H1 (cell line): ENCODE data around the gene SLC45A1. TPM values are rescaled to one million over a fixed set of nuclear protein-coding genes. Genes with fewer than 3 reads are reported as not detected.

Experiments used
- CTCF ChIA-PET: fragments of 300-600 bp; sonication (Branson Sonifier 250); formaldehyde crosslinking; loops from one replicate; lab custom pipeline; 2021; ENCODE audit not compliant: partially characterized antibody; lab: Charles Lee
- POLR2A ChIA-PET: fragments of 300-600 bp; sonication (Branson Sonifier 250); formaldehyde crosslinking; loops from one replicate; lab custom pipeline; 2021; ENCODE audit warnings: inconsistent platforms; ENCODE audit not compliant: partially characterized antibody; lab: Charles Lee
- DNase-seq, 2 experiments: peaks; one replicate each; pipeline versions ENCODE4 v3.0.0 to v3.0.0-alpha.2; 2010 to 2022; ENCODE audit warnings: low spot score in 2 of 2, low read depth in 1 of 2, mixed read lengths in 1 of 2
- FAIRE-seq: peaks from 2 replicates; lab custom pipeline; 2011; peaks lifted over from hg19 to GRCh38; lab: Jason Lieb, UNC
- H2AFZ ChIP-seq: 2 replicates; pipeline ENCODE4 v1.8.1; 2012; ENCODE audit warnings: low read length, inconsistent platforms
- H2AK5ac ChIP-seq: 2 replicates; pipeline ENCODE4 v1.6.1; 2013; ENCODE audit warnings: low read depth, low read length
- H2BK120ac ChIP-seq: replicated peaks from 2 replicates; pipeline ENCODE3; 2013; ENCODE audit warnings: low read depth, low read length, inconsistent platforms
- H2BK12ac ChIP-seq: 2 replicates; pipeline ENCODE4 v1.6.1; 2013; ENCODE audit warnings: low read depth, low read length
- H2BK15ac ChIP-seq: 2 replicates; pipeline ENCODE4 v1.6.1; 2013; ENCODE audit warnings: low read length
- H2BK20ac ChIP-seq: 2 replicates; pipeline ENCODE4 v1.6.1; 2013; ENCODE audit warnings: low read length
- H2BK5ac ChIP-seq: 2 replicates; pipeline ENCODE4 v1.6.1; 2013; ENCODE audit warnings: low read depth, low read length
- H3K14ac ChIP-seq: 2 replicates; pipeline ENCODE4 v1.6.1; 2013; ENCODE audit warnings: inconsistent platforms; ENCODE audit not compliant: insufficient read length
- H3K18ac ChIP-seq: 2 replicates; pipeline ENCODE4 v1.6.1; 2013; ENCODE audit warnings: low read length; ENCODE audit errors: extremely low read depth
- H3K23ac ChIP-seq: 2 replicates; pipeline ENCODE4 v1.6.1; 2013; ENCODE audit warnings: inconsistent platforms; ENCODE audit not compliant: insufficient read length
- H3K23me2 ChIP-seq: 2 replicates; pipeline ENCODE4 v1.6.1; 2013; ENCODE audit warnings: low read depth, low read length
- H3K27ac ChIP-seq: 2 replicates; pipeline ENCODE4 v1.6.1; 2011; ENCODE audit warnings: low read depth, low read length, inconsistent platforms
- H3K27me3 ChIP-seq, 4 experiments: replicated peaks in 1 of 4; 1 replicate in 1 of 4; 2 replicates in 3 of 4; pipeline versions ENCODE4 v1.6.1 to v1.8.1; 2011 to 2013; ENCODE audit warnings: low read length in 3 of 4, mild to moderate bottlenecking in 3 of 4, inconsistent platforms in 2 of 4, mixed read lengths in 2 of 4, moderate library complexity in 1 of 4; ENCODE audit not compliant: control insufficient read depth in 3 of 4, insufficient read depth in 3 of 4; ENCODE audit errors: extremely low read depth in 1 of 4
- H3K36me3 ChIP-seq, 4 experiments: 2 replicates each; pipeline versions ENCODE4 v1.6.1 to v1.8.1; 2011 to 2013; ENCODE audit warnings: mild to moderate bottlenecking in 4 of 4, low read length in 3 of 4, moderate library complexity in 2 of 4, control low read depth in 1 of 4, inconsistent platforms in 1 of 4; ENCODE audit not compliant: insufficient read depth in 4 of 4, control insufficient read depth in 2 of 4
- H3K4ac ChIP-seq: replicated peaks from 2 replicates; pipeline ENCODE3; 2013; ENCODE audit warnings: low read length, low read depth, mixed read lengths, inconsistent platforms; ENCODE audit not compliant: insufficient read length
- H3K4me1 ChIP-seq, 4 experiments: replicated peaks in 1 of 4; 1 replicate in 1 of 4; 2 replicates in 3 of 4; pipeline versions ENCODE4 v1.6.1 to v1.8.1; 2011 to 2013; ENCODE audit warnings: low read length in 3 of 4, inconsistent platforms in 2 of 4, mixed read lengths in 1 of 4; ENCODE audit not compliant: insufficient read depth in 4 of 4, control insufficient read depth in 3 of 4
- H3K4me2 ChIP-seq, 2 experiments: 2 replicates each; pipeline versions ENCODE4 v1.6.1 to v1.8.1; 2011 to 2013; ENCODE audit warnings: low read depth in 2 of 2, low read length in 2 of 2, control low read depth in 1 of 2, inconsistent platforms in 1 of 2, mild to moderate bottlenecking in 1 of 2; ENCODE audit not compliant: insufficient read depth in 1 of 2
- H3K4me3 ChIP-seq, 4 experiments: fragments of 200-600, 300-600 bp in 1 of 4; sonication (generic), shearing (Covaris generic), sonication (Bioruptor Twin) in 1 of 4; 2 replicates each; pipeline versions ENCODE4 v1.5.1 to v1.8.1; 2011 to 2016; ENCODE audit warnings: low read length in 4 of 4, low read depth in 3 of 4, control low read depth in 2 of 4, inconsistent platforms in 2 of 4, mild to moderate bottlenecking in 2 of 4, mixed read lengths in 1 of 4, moderate library complexity in 1 of 4; ENCODE audit not compliant: insufficient read depth in 2 of 4; ENCODE audit errors: extremely low read depth in 1 of 4
- H3K56ac ChIP-seq: replicated peaks from 2 replicates; pipeline ENCODE3; 2013; ENCODE audit warnings: low read depth, mild to moderate bottlenecking, mixed read lengths, low read length, inconsistent platforms; ENCODE audit not compliant: insufficient read length
- H3K79me1 ChIP-seq: 2 replicates; pipeline ENCODE4 v1.6.1; 2013; ENCODE audit warnings: low read depth, low read length, control low read depth
- H3K79me2 ChIP-seq, 2 experiments: 2 replicates each; pipeline versions ENCODE4 v1.6.1 to v1.8.1; 2012 to 2013; ENCODE audit warnings: low read length in 2 of 2, mild to moderate bottlenecking in 2 of 2, inconsistent platforms in 1 of 2; ENCODE audit not compliant: insufficient read depth in 2 of 2, control insufficient read depth in 1 of 2
- H3K9ac ChIP-seq, 4 experiments: replicated peaks in 1 of 4; 1 replicate in 1 of 4; 2 replicates in 3 of 4; pipeline versions ENCODE4 v1.6.1 to v1.8.1; 2011 to 2013; ENCODE audit warnings: low read depth in 3 of 4, low read length in 3 of 4, control low read depth in 2 of 4, mild to moderate bottlenecking in 2 of 4, moderate library complexity in 2 of 4, inconsistent platforms in 1 of 4; ENCODE audit errors: extremely low read depth in 1 of 4
- H3K9me3 ChIP-seq, 2 experiments: 2 replicates each; pipeline versions ENCODE4 v1.6.1 to v1.8.1; 2012 to 2013; ENCODE audit warnings: mild to moderate bottlenecking in 2 of 2, moderate library complexity in 2 of 2, control low read depth in 1 of 2, inconsistent platforms in 1 of 2, low read depth in 1 of 2, low read length in 1 of 2, mixed read lengths in 1 of 2; ENCODE audit not compliant: insufficient read depth in 2 of 2
- H4K20me1 ChIP-seq, 2 experiments: replicated peaks in 1 of 2; 2 replicates each; pipeline versions ENCODE3 to v1.8.1; 2011 to 2013; ENCODE audit warnings: inconsistent platforms in 2 of 2, low read length in 2 of 2, mild to moderate bottlenecking in 1 of 2; ENCODE audit not compliant: insufficient read depth in 2 of 2, control insufficient read depth in 1 of 2
- H4K5ac ChIP-seq: 2 replicates; pipeline ENCODE4 v1.6.1; 2013; ENCODE audit warnings: low read length, low read depth, mixed read lengths, inconsistent platforms; ENCODE audit not compliant: insufficient read length
- H4K8ac ChIP-seq: 2 replicates; pipeline ENCODE4 v1.8.0; 2013; ENCODE audit warnings: mild to moderate bottlenecking, moderate library complexity, low read length, inconsistent platforms; ENCODE audit not compliant: insufficient read depth; ENCODE audit errors: extremely low read depth
- H4K91ac ChIP-seq: replicated peaks from 2 replicates; pipeline ENCODE3; 2013; ENCODE audit warnings: low read length, mixed read lengths, inconsistent platforms; ENCODE audit not compliant: insufficient read length
- NANOG ChIP-seq: IDR thresholded peaks from 2 replicates; pipeline ENCODE4 v1.6.1; 2011; ENCODE audit warnings: low read length, low read depth, mild to moderate bottlenecking, inconsistent platforms; ENCODE audit not compliant: insufficient read depth, poor library complexity, severe bottlenecking
- NRF1 ChIP-seq: IDR thresholded peaks from 2 replicates; pipeline ENCODE4 v1.6.1; 2011; ENCODE audit warnings: mild to moderate bottlenecking, low read depth, low read length, improper control_type of control experiment
- POLR2A ChIP-seq, 2 experiments: IDR thresholded peaks; 1 replicate in 1 of 2; 2 replicates in 1 of 2; pipeline ENCODE4 v1.6.1; 2011; ENCODE audit warnings: low read depth in 2 of 2, low read length in 2 of 2, mild to moderate bottlenecking in 2 of 2; ENCODE audit errors: control extremely low read depth in 1 of 2
- POU5F1 ChIP-seq: IDR thresholded peaks from 2 replicates; pipeline ENCODE4 v1.6.1; 2011; ENCODE audit warnings: low read depth, mild to moderate bottlenecking, low read length, moderate library complexity
- RBBP5 ChIP-seq: IDR thresholded peaks from 2 replicates; pipeline ENCODE4 v1.7.1; 2012; ENCODE audit warnings: low read depth, mild to moderate bottlenecking, inconsistent platforms, low read length, moderate library complexity, borderline replicate concordance
- SAP30 ChIP-seq: fragments of 300-600 bp; sonication (generic); IDR thresholded peaks from 2 replicates; pipeline ENCODE4 v1.7.1; 2012; ENCODE audit warnings: low read length, moderate library complexity, mild to moderate bottlenecking, inconsistent platforms; ENCODE audit not compliant: insufficient read depth, insufficient replicate concordance
- SP4 ChIP-seq: IDR thresholded peaks from 2 replicates; pipeline ENCODE4 v1.6.1; 2012; ENCODE audit warnings: low read length, inconsistent platforms
- TAF1 ChIP-seq: IDR thresholded peaks from 2 replicates; pipeline ENCODE4 v1.6.1; 2011; ENCODE audit warnings: mild to moderate bottlenecking, low read depth, low read length
- TBP ChIP-seq: IDR thresholded peaks from 2 replicates; pipeline ENCODE4 v1.6.1; 2011; ENCODE audit warnings: low read depth, low read length, improper control_type of control experiment
- YY1 ChIP-seq: IDR thresholded peaks from 2 replicates; pipeline ENCODE4 v1.6.1; 2011; ENCODE audit warnings: low read depth, mild to moderate bottlenecking, low read length
- WGBS, 2 experiments: shearing (Covaris generic) in 1 of 2; methylation state at CpG; one replicate each; pipeline versions ENCODE4 v1.1.6 to v1.1.7; 2013 to 2015; ENCODE audit warnings: low lambda C conversion rate in 2 of 2, mixed read lengths in 2 of 2, inconsistent platforms in 1 of 2, low coverage in 1 of 2, missing lambda C conversion rate in 1 of 2; ENCODE audit not compliant: insufficient replicate concordance in 2 of 2, insufficient coverage in 1 of 2, insufficient read length in 1 of 2; ENCODE audit errors: extremely low coverage in 1 of 2, missing lambda C conversion rate in 1 of 2; 5-methylcytosine and 5-hydroxymethylcytosine counted together
- polyA plus RNA-seq, 7 experiments: library from polyadenylated mRNA; depleted of rRNA in 3 of 7; stranded (reverse) in 5 of 7; unstranded in 2 of 7; fragments of >200 nt in 5 of 7; fragments of 200-250 nt in 2 of 7; gene quantifications; 1 replicate in 5 of 7; 2 replicates in 1 of 7; 4 replicates in 1 of 7; pipeline versions ENCODE4 v1.2.1 to v1.2.3, GENCODE V29; 2011 to 2013; ENCODE audit warnings: missing spikeins in 2 of 7, mixed read lengths in 2 of 7
- total RNA-seq: library from RNA; stranded (reverse); fragmentation: NEBNext Ultra II Directional; extraction: Animal tissue kit (Norgen Biotek cat#: 25700); gene quantifications from 2 replicates; pipeline ENCODE4 v1.2.1, GENCODE V29; 2021
- TF ChIP-seq, protein P1 (sequence below): IDR thresholded peaks from 2 replicates; pipeline ENCODE4 v1.6.1; 2011; ENCODE audit warnings: low read length, improper control_type of control experiment

SLC45A1 gene
- total and polyA plus RNA-seq, 2 of the 8 experiments (the other 6 are each of a cell fraction or from before 2014, with no cell fraction given), result 1.0 to 1.7 TPM

- Histone ChIP-seq H3K9me3 (no peaks in the 10 kb centered on the region), H3K14ac (no peak overlapping the region), H3K9ac (no peak overlapping the region), H2BK120ac (no peak overlapping the region), H3K4me1 (peaks cover 0 to 11% (median 3%) of the 10 kb centered on the region in 4 experiments; a peak in 5 of 7 replicates), H3K4me3 (no peak overlapping the region), H3K36me3 (peaks cover under 1 to 22% (median 10%) of the 10 kb centered on the region in 4 experiments; a peak in 6 of 8 replicates), H2AK5ac (peak overlapping the region; percentile 83; the same call in 1 of the 2 replicates), H3K18ac (peak overlapping the region; percentile 62; the same call in 1 of the 2 replicates), H3K23ac (no peak overlapping the region), H3K23me2 (no peaks in the 10 kb centered on the region), H3K79me2 (no peaks in the 10 kb centered on the region), H2BK5ac (peak overlapping the region; percentile 18; the same call in 1 of the 2 replicates), H4K91ac (no peak overlapping the region), H4K5ac (peak overlapping the region; percentile 25), H2BK12ac (peak overlapping the region; percentile 56; the same call in 1 of the 2 replicates), H3K27me3 (no peaks in the 10 kb centered on the region), H2BK15ac (no peak overlapping the region), H3K27ac (no peak overlapping the region), H2AFZ (no peak overlapping the region), H2BK20ac (no peak overlapping the region), H3K4me2 (no peak overlapping the region), H4K20me1 (peaks cover 2 to 3% of the 10 kb centered on the region in 2 experiments), H3K4ac (no peak overlapping the region), H3K79me1 (no peaks in the 10 kb centered on the region), H3K56ac (no peak overlapping the region), H4K8ac (peak overlapping the region; percentile 53; the same call in 1 of the 2 replicates)
- FAIRE-seq, result no peak
- WGBS, 2 experiments, result 86% methylated on average over 24 of the region's 24 CpGs; no CpG with 5 or more reads in 1 of the 2 experiments
- POLR2A ChIA-PET, result interaction anchor here (0.5 to 2.2 kb wide), 8 partner anchors 8 to 416 kb away, joined by 3 to 7 read pairs (median 3); no protein-coding TSS in a partner anchor
- CTCF ChIA-PET, result interaction anchor here (0.6 to 7.6 kb wide), 36 partner anchors 8 to 671 kb away, joined by 3 to 73 read pairs (median 4); partner anchors contain the start of gene SLC45A1
- DNase-seq, result peak in 1 of 2 experiments; percentile 48
- TF ChIP-seq POLR2A (IDR thresholded peaks at IDR 0.05; ENCODE audit: control extremely low read depth in 1 of 2, low read depth in 2 of 2, low read length in 2 of 2), result peak; percentile 6 to 57; a peak in 1 of 3 replicates
- no peak for TF ChIP-seq TAF1
- no peak for TF ChIP-seq SP4
- no peak for TF ChIP-seq SAP30
- TF ChIP-seq NRF1, result no peak
- TF ChIP-seq, protein P1, sequence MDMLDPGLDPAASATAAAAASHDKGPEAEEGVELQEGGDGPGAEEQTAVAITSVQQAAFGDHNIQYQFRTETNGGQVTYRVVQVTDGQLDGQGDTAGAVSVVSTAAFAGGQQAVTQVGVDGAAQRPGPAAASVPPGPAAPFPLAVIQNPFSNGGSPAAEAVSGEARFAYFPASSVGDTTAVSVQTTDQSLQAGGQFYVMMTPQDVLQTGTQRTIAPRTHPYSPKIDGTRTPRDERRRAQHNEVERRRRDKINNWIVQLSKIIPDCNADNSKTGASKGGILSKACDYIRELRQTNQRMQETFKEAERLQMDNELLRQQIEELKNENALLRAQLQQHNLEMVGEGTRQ, result no peak
- TF ChIP-seq NANOG, result no peak
- no peak for TF ChIP-seq TBP
- TF ChIP-seq POU5F1, result no peak
- no peak for TF ChIP-seq RBBP5
- no peak for TF ChIP-seq YY1
Observed at GRCh38 chr1:8350914-8351684, 33.2 kb downstream of the SLC45A1 start.
